ENCODE data around the gene TSPYL1.
"Not testable (repeated sequence)": the region's sequence is repeated elsewhere in the genome, so short reads cannot be mapped to it uniquely, and the experiment has no call there.

TSPYL1 gene

GRCh38 chr6:116291701-116292396 is 12.1 kb upstream of the TSPYL1 start:
- H3K4me1 ChIP-seq (ENCODE audit: insufficient read depth, low read length) = no peaks in the 10 kb centered on the region
- no peak overlapping the region for H3K27ac ChIP-seq (ENCODE audit: low read depth, low read length)
- no peaks in the 10 kb centered on the region for H3K36me3 ChIP-seq (ENCODE audit: insufficient read depth, low read length)
- no peak overlapping the region for H3K9ac ChIP-seq (ENCODE audit: low read length)
- H3K27me3 ChIP-seq (ENCODE audit: control insufficient read depth in 1 of 2, insufficient read depth in 2 of 2, low read length in 2 of 2) = no peaks in the 10 kb centered on the region
- no peaks in the 10 kb centered on the region for H3K9me3 ChIP-seq (ENCODE audit: low read length)
- no peak overlapping the region for H3K4me3 ChIP-seq (ENCODE audit: low read depth in 1 of 2, low read length in 2 of 2)

DNA sequence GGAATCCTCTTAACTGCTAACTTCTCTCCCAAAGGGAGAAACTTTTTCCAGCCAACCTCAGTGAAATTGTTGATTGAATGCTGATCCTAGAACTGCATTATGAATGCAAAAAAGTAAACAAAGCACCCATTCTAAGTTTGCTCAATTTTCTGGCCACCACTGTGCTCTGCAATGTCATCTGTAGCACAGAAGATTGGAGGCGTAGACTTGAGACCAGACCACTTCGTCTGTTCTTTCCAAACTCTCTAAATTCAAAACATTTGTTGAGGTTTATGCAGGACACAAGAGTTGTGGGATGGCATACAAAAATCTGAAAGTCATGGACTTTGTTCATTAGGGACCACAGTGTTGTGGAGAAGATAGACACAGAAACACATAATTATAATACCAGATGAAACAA is 11.1 kb upstream of the TSPYL1 start:
- Histone ChIP-seq H3K27ac (ENCODE audit: low read depth, low read length) (no peak overlapping the region), H3K9me3 (ENCODE audit: low read length) (no peaks in the 10 kb centered on the region), H3K4me3 (ENCODE audit: low read depth in 1 of 2, low read length in 2 of 2) (no peak overlapping the region), H3K9ac (ENCODE audit: low read length) (no peak overlapping the region), H3K27me3 (ENCODE audit: control insufficient read depth in 1 of 2, insufficient read depth in 2 of 2, low read length in 2 of 2) (no peaks in the 10 kb centered on the region), H3K36me3 (ENCODE audit: insufficient read depth, low read length) (no peaks in the 10 kb centered on the region), H3K4me1 (ENCODE audit: insufficient read depth, low read length) (no peaks in the 10 kb centered on the region)

DNA sequence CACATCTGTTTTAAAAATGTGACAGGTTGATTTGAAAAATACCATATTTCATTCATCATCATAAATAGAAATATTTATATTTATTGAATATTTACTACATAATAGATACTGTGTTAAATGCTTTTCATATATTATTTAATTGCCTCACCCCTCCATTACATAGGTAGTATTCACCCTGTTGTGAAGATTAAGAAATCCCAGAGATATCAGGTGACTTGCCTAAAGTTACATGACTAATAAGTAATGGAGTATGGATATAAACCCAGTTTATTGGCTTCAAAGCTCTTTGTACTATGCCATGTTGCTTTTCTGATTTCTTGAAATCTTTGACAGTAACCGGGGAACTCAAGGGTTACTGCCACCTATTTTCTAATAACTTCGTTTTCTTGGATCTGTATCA is 10.1 kb upstream of the TSPYL1 start:
- Histone ChIP-seq H3K27me3 (ENCODE audit: control insufficient read depth in 1 of 2, insufficient read depth in 2 of 2, low read length in 2 of 2) (no peaks in the 10 kb centered on the region), H3K4me1 (ENCODE audit: insufficient read depth, low read length) (no peaks in the 10 kb centered on the region), H3K36me3 (ENCODE audit: insufficient read depth, low read length) (no peaks in the 10 kb centered on the region), H3K9me3 (ENCODE audit: low read length) (no peaks in the 10 kb centered on the region), H3K4me3 (ENCODE audit: low read depth in 1 of 2, low read length in 2 of 2) (no peak overlapping the region), H3K27ac (ENCODE audit: low read depth, low read length) (no peak overlapping the region), H3K9ac (ENCODE audit: low read length) (no peak overlapping the region)

- Histone ChIP-seq H3K9ac (ENCODE audit: low read length) (no peak overlapping the region), H3K27ac (ENCODE audit: low read depth, low read length) (no peak overlapping the region), H3K36me3 (ENCODE audit: insufficient read depth, low read length) (no peaks in the 10 kb centered on the region), H3K4me1 (ENCODE audit: insufficient read depth, low read length) (no peaks in the 10 kb centered on the region), H3K27me3 (ENCODE audit: control insufficient read depth in 1 of 2, insufficient read depth in 2 of 2, low read length in 2 of 2) (no peaks in the 10 kb centered on the region), H3K4me3 (ENCODE audit: low read depth in 1 of 2, low read length in 2 of 2) (no peak overlapping the region), H3K9me3 (ENCODE audit: low read length) (no peaks in the 10 kb centered on the region)
These were observed 8.1 kb upstream of the TSPYL1 start for GRCh38 chr6:116287689-116288282.

DNA sequence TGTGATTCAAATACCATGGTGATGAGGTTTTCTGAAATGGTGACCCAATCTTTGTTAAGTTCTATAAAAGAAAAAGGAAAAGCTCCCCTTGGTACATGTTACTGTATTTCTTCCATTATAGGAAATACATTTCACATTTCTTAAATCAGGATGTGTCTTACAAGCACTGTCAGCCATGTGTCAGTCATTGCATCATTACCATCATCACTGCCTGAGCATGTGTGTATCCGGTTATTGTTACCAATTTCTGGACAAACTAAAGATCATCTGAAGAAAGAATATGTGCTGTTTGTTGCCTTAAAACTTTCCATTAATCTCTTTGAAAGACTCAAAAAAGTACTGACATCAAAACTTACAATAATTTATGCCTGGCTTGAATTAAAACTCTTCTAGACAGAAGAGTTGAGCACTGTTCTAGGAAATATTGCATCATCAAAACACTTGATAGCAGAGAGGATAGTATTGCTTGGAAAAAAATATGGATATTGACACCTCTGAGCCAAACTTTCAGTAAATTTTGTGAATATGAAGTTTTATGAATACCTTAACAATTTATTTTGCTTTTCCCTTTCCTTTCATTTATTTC is 7.1 kb upstream of the TSPYL1 start:
- Histone ChIP-seq H3K27me3 (ENCODE audit: control insufficient read depth in 1 of 2, insufficient read depth in 2 of 2, low read length in 2 of 2) (no peaks in the 10 kb centered on the region), H3K4me3 (ENCODE audit: low read depth in 1 of 2, low read length in 2 of 2) (no peak overlapping the region), H3K36me3 (ENCODE audit: insufficient read depth, low read length) (no peaks in the 10 kb centered on the region), H3K27ac (ENCODE audit: low read depth, low read length) (no peak overlapping the region), H3K4me1 (ENCODE audit: insufficient read depth, low read length) (no peaks in the 10 kb centered on the region), H3K9ac (ENCODE audit: low read length) (no peak overlapping the region), H3K9me3 (ENCODE audit: low read length) (no peaks in the 10 kb centered on the region)

GRCh38 chr6:116284984-116285383 is 5.3 kb upstream of the TSPYL1 start:
- not testable (repeated sequence) for H3K4me1 ChIP-seq (ENCODE audit: insufficient read depth, low read length); H3K36me3 ChIP-seq (ENCODE audit: insufficient read depth, low read length); H3K4me3 ChIP-seq (ENCODE audit: low read depth in 1 of 2, low read length in 2 of 2); H3K9me3 ChIP-seq (ENCODE audit: low read length); H3K9ac ChIP-seq (ENCODE audit: low read length); H3K27me3 ChIP-seq (ENCODE audit: control insufficient read depth in 1 of 2, insufficient read depth in 2 of 2, low read length in 2 of 2); H3K27ac ChIP-seq (ENCODE audit: low read depth, low read length)

- Histone ChIP-seq H3K9me3 (ENCODE audit: low read length) (no peaks in the 10 kb centered on the region), H3K9ac (ENCODE audit: low read length) (no peak overlapping the region), H3K4me3 (ENCODE audit: low read depth in 1 of 2, low read length in 2 of 2) (no peak overlapping the region), H3K4me1 (ENCODE audit: insufficient read depth, low read length) (peaks cover 15% of the 10 kb centered on the region), H3K27ac (ENCODE audit: low read depth, low read length) (no peak overlapping the region), H3K27me3 (ENCODE audit: control insufficient read depth in 1 of 2, insufficient read depth in 2 of 2, low read length in 2 of 2) (no peaks in the 10 kb centered on the region), H3K36me3 (ENCODE audit: insufficient read depth, low read length) (peaks cover 4% of the 10 kb centered on the region)
These were observed 3.5 kb upstream of the TSPYL1 start for GRCh38 chr6:116283191-116283590.

- H3K4me3 ChIP-seq (ENCODE audit: low read depth in 1 of 2, low read length in 2 of 2) = no peak overlapping the region
- peaks cover 19% of the 10 kb centered on the region for H3K4me1 ChIP-seq (ENCODE audit: insufficient read depth, low read length)
- H3K27ac ChIP-seq (ENCODE audit: low read depth, low read length) = no peak overlapping the region
- H3K9ac ChIP-seq (ENCODE audit: low read length) = no peak overlapping the region
- no peaks in the 10 kb centered on the region for H3K27me3 ChIP-seq (ENCODE audit: control insufficient read depth in 1 of 2, insufficient read depth in 2 of 2, low read length in 2 of 2)
- no peaks in the 10 kb centered on the region for H3K9me3 ChIP-seq (ENCODE audit: low read length)
- H3K36me3 ChIP-seq (ENCODE audit: insufficient read depth, low read length) = peaks cover 8% of the 10 kb centered on the region
These were observed 3.0 kb upstream of the TSPYL1 start for GRCh38 chr6:116282698-116283097.

GRCh38 chr6:116280933-116281316 is 1.2 kb upstream of the TSPYL1 start:
- Histone ChIP-seq H3K9me3 (ENCODE audit: low read length) (no peaks in the 10 kb centered on the region), H3K9ac (ENCODE audit: low read length) (no peak overlapping the region), H3K4me3 (ENCODE audit: low read depth in 1 of 2, low read length in 2 of 2) (peak overlapping the region; percentile 67 to 97), H3K4me1 (ENCODE audit: insufficient read depth, low read length) (peaks cover 35% of the 10 kb centered on the region), H3K27ac (ENCODE audit: low read depth, low read length) (no peak overlapping the region), H3K36me3 (ENCODE audit: insufficient read depth, low read length) (peaks cover 8% of the 10 kb centered on the region), H3K27me3 (ENCODE audit: control insufficient read depth in 1 of 2, insufficient read depth in 2 of 2, low read length in 2 of 2) (no peaks in the 10 kb centered on the region)

GRCh38 chr6:116280161-116280932 is 617 bp upstream of the TSPYL1 start:
- peaks cover 40% of the 10 kb centered on the region for H3K4me1 ChIP-seq (ENCODE audit: insufficient read depth, low read length)
- no peaks in the 10 kb centered on the region for H3K27me3 ChIP-seq (ENCODE audit: control insufficient read depth in 1 of 2, insufficient read depth in 2 of 2, low read length in 2 of 2)
- H3K36me3 ChIP-seq (ENCODE audit: insufficient read depth, low read length) = peaks cover 8% of the 10 kb centered on the region
- H3K4me3 ChIP-seq (ENCODE audit: low read depth in 1 of 2, low read length in 2 of 2) = peak overlapping the region; percentile 67 to 97
- H3K9ac ChIP-seq (ENCODE audit: low read length) = peak overlapping the region; percentile 83
- peak overlapping the region; percentile 98 for H3K27ac ChIP-seq (ENCODE audit: low read depth, low read length)
- H3K9me3 ChIP-seq (ENCODE audit: low read length) = no peaks in the 10 kb centered on the region

- Histone ChIP-seq H3K9me3 (ENCODE audit: low read length) (no peaks in the 10 kb centered on the region), H3K4me1 (ENCODE audit: insufficient read depth, low read length) (peaks cover 46% of the 10 kb centered on the region), H3K27ac (ENCODE audit: low read depth, low read length) (peak overlapping the region; percentile 98), H3K36me3 (ENCODE audit: insufficient read depth, low read length) (peaks cover 8% of the 10 kb centered on the region), H3K4me3 (ENCODE audit: low read depth in 1 of 2, low read length in 2 of 2) (peak overlapping the region; percentile 67 to 97), H3K27me3 (ENCODE audit: control insufficient read depth in 1 of 2, insufficient read depth in 2 of 2, low read length in 2 of 2) (no peaks in the 10 kb centered on the region), H3K9ac (ENCODE audit: low read length) (peak overlapping the region; percentile 83)
These were observed 887 bp downstream of the TSPYL1 start for GRCh38 chr6:116278854-116279231.
